Measurements from ENCODE around the gene RPS6KC1. TPM values are rescaled to one million over a fixed set of nuclear protein-coding genes. Genes with fewer than 3 reads are reported as not detected.
A peak's percentile ranks its signal among the peaks of the same experiment; 100 is the strongest.
"Not testable (repeated sequence)": the region's sequence is repeated elsewhere in the genome, so short reads cannot be mapped to it uniquely, and the experiment has no call there.

The RPS6KC1 gene
- total RNA-seq, 1 donor from 2014 or later = 12.9 TPM

GRCh38 chr1:213300433-213300832 is 249.4 kb downstream of the RPS6KC1 start:
- DNase-seq (ENCODE audit: low read depth) (no peak), FAIRE-seq (no peak)
- TF ChIP-seq CTCF (IDR thresholded peaks at IDR 0.05; ENCODE audit: insufficient read depth, low read length, severe bottlenecking) = no peak
- H3K4me3 ChIP-seq (ENCODE audit: low read depth, low read length) = no peak overlapping the region
- H3K36me3 ChIP-seq (ENCODE audit: control insufficient read depth, insufficient read depth, low read length) = no peaks in the 10 kb centered on the region
- H3K27me3 ChIP-seq (ENCODE audit: control insufficient read depth, insufficient read depth, low read length) = no peaks in the 10 kb centered on the region

GRCh38 chr1:213301524-213301923 is 250.5 kb downstream of the RPS6KC1 start:
- not testable (repeated sequence) for DNase-seq (ENCODE audit: low read depth); FAIRE-seq; H3K36me3 ChIP-seq (ENCODE audit: control insufficient read depth, insufficient read depth, low read length); H3K27me3 ChIP-seq (ENCODE audit: control insufficient read depth, insufficient read depth, low read length); H3K4me3 ChIP-seq (ENCODE audit: low read depth, low read length)

- Histone ChIP-seq H3K27me3 (ENCODE audit: control insufficient read depth, insufficient read depth, low read length) (no peaks in the 10 kb centered on the region), H3K36me3 (ENCODE audit: control insufficient read depth, insufficient read depth, low read length) (no peaks in the 10 kb centered on the region), H3K4me3 (ENCODE audit: low read depth, low read length) (no peak overlapping the region)
- no peak for DNase-seq (ENCODE audit: low read depth)
- no peak for TF ChIP-seq CTCF (IDR thresholded peaks at IDR 0.05; ENCODE audit: insufficient read depth, low read length, severe bottlenecking)
- peak; percentile 80 for FAIRE-seq
Observed at GRCh38 chr1:213303286-213303685, 252.2 kb downstream of the RPS6KC1 start.

- no peak for DNase-seq (ENCODE audit: low read depth)
- no peaks in the 10 kb centered on the region for H3K36me3 ChIP-seq (ENCODE audit: control insufficient read depth, insufficient read depth, low read length)
- no peaks in the 10 kb centered on the region for H3K27me3 ChIP-seq (ENCODE audit: control insufficient read depth, insufficient read depth, low read length)
- no peak for TF ChIP-seq CTCF (IDR thresholded peaks at IDR 0.05; ENCODE audit: insufficient read depth, low read length, severe bottlenecking)
- no peak for FAIRE-seq
- no peak overlapping the region for H3K4me3 ChIP-seq (ENCODE audit: low read depth, low read length)
Observed at GRCh38 chr1:213315571-213315970, 264.5 kb downstream of the RPS6KC1 start.

- not testable (repeated sequence) for H3K27me3 ChIP-seq (ENCODE audit: control insufficient read depth, insufficient read depth, low read length); FAIRE-seq; H3K4me3 ChIP-seq (ENCODE audit: low read depth, low read length); H3K36me3 ChIP-seq (ENCODE audit: control insufficient read depth, insufficient read depth, low read length); DNase-seq (ENCODE audit: low read depth)
Observed at GRCh38 chr1:213318458-213318857, 267.4 kb downstream of the RPS6KC1 start.

- Histone ChIP-seq H3K27me3 (ENCODE audit: control insufficient read depth, insufficient read depth, low read length) (no peaks in the 10 kb centered on the region), H3K36me3 (ENCODE audit: control insufficient read depth, insufficient read depth, low read length) (no peaks in the 10 kb centered on the region), H3K4me3 (ENCODE audit: low read depth, low read length) (no peak overlapping the region)
- no peak for DNase-seq (ENCODE audit: low read depth)
- TF ChIP-seq CTCF (IDR thresholded peaks at IDR 0.05; ENCODE audit: insufficient read depth, low read length, severe bottlenecking) = no peak
- no peak for FAIRE-seq
Observed at GRCh38 chr1:213320191-213320870, 269.3 kb downstream of the RPS6KC1 start.

Other genes with a start within 250 kb of the RPS6KC1 start
- not detected in 2 replicates for gene SPATA45, start 203.6 kb upstream of the RPS6KC1 start, total RNA-seq
- gene FLVCR1, start 193.0 kb upstream of the RPS6KC1 start, total RNA-seq = 4.5 and 6.8 TPM in 2 replicates
- not detected in 2 replicates for gene VASH2, start 100.7 kb upstream of the RPS6KC1 start, total RNA-seq
- gene ANGEL2, start 35.4 kb upstream of the RPS6KC1 start, total RNA-seq = 22.4 and 23.2 TPM in 2 replicates